ENCODE measurements around the gene MARCHF11. TPM values are rescaled to one million over a fixed set of nuclear protein-coding genes. Genes with fewer than 3 reads are reported as not detected.

MARCHF11 gene
- total RNA-seq, 1 donor from 2014 or later = not detected

- Mint-ChIP-seq H3K27ac (ENCODE audit: unreplicated experiment) (no peak overlapping the region), H3K4me3 (ENCODE audit: unreplicated experiment) (no peak overlapping the region), H3K9me3 (ENCODE audit: unreplicated experiment) (no peaks in the 10 kb centered on the region), H3K4me1 (ENCODE audit: low read depth, unreplicated experiment) (no peaks in the 10 kb centered on the region), H3K36me3 (ENCODE audit: low read depth, unreplicated experiment) (no peaks in the 10 kb centered on the region), H3K27me3 (ENCODE audit: low read depth, unreplicated experiment) (peaks cover 7% of the 10 kb centered on the region)
- FAIRE-seq (no peak), DNase-seq (ENCODE audit: low read depth) (no peak)
- Histone ChIP-seq H3K9ac (ENCODE audit: low read length) (no peak overlapping the region), H3K4me1 (ENCODE audit: insufficient read depth, low read length) (no peaks in the 10 kb centered on the region), H3K79me2 (ENCODE audit: insufficient read depth, low read length) (no peaks in the 10 kb centered on the region), H2AFZ (ENCODE audit: low read depth, low read length) (no peak overlapping the region), H3K4me2 (ENCODE audit: low read length) (no peak overlapping the region), H3K9me3 (ENCODE audit: insufficient read depth, low read depth, low read length) (no peaks in the 10 kb centered on the region), H3K4me3 (ENCODE audit: insufficient read depth, low read depth, low read length) (no peak overlapping the region), H4K20me1 (ENCODE audit: insufficient read depth, low read length) (no peaks in the 10 kb centered on the region), H3K27ac (ENCODE audit: low read depth, low read length) (no peak overlapping the region), H3K36me3 (ENCODE audit: insufficient read depth, low read length) (no peaks in the 10 kb centered on the region), H3K27me3 (ENCODE audit: insufficient read depth, low read length) (no peaks in the 10 kb centered on the region)
- TF ChIP-seq EZH2 (IDR thresholded peaks at IDR 0.05; ENCODE audit: insufficient read depth, low read length) (no peak), CTCF (IDR thresholded peaks at IDR 0.05; ENCODE audit: insufficient read depth, low read depth, low read length) (no peak)
Measured at GRCh38 chr5:16149621-16150020, 30.0 kb downstream of the MARCHF11 start.

GRCh38 chr5:16147179-16147900 is 32.3 kb downstream of the MARCHF11 start:
- H3K27ac ChIP-seq (ENCODE audit: low read depth, low read length) = no peak overlapping the region
- no peaks in the 10 kb centered on the region for H4K20me1 ChIP-seq (ENCODE audit: insufficient read depth, low read length)
- H3K4me3 ChIP-seq (ENCODE audit: insufficient read depth, low read depth, low read length) = no peak overlapping the region
- Mint-ChIP-seq H3K27ac (ENCODE audit: unreplicated experiment) (no peak overlapping the region), H3K27me3 (ENCODE audit: low read depth, unreplicated experiment) (peaks cover 7% of the 10 kb centered on the region), H3K9me3 (ENCODE audit: unreplicated experiment) (no peaks in the 10 kb centered on the region), H3K4me3 (ENCODE audit: unreplicated experiment) (no peak overlapping the region), H3K36me3 (ENCODE audit: low read depth, unreplicated experiment) (no peaks in the 10 kb centered on the region), H3K4me1 (ENCODE audit: low read depth, unreplicated experiment) (peaks cover 8% of the 10 kb centered on the region)
- FAIRE-seq = no peak
- H3K9ac ChIP-seq (ENCODE audit: low read length) = no peak overlapping the region
- H3K27me3 ChIP-seq (ENCODE audit: insufficient read depth, low read length) = no peaks in the 10 kb centered on the region
- H3K9me3 ChIP-seq (ENCODE audit: insufficient read depth, low read depth, low read length) = no peaks in the 10 kb centered on the region
- H3K36me3 ChIP-seq (ENCODE audit: insufficient read depth, low read length) = no peaks in the 10 kb centered on the region
- H3K4me1 ChIP-seq (ENCODE audit: insufficient read depth, low read length) = no peaks in the 10 kb centered on the region
- no peaks in the 10 kb centered on the region for H3K79me2 ChIP-seq (ENCODE audit: insufficient read depth, low read length)
- no peak overlapping the region for H2AFZ ChIP-seq (ENCODE audit: low read depth, low read length)
- no peak overlapping the region for H3K4me2 ChIP-seq (ENCODE audit: low read length)
- TF ChIP-seq CTCF (IDR thresholded peaks at IDR 0.05; ENCODE audit: insufficient read depth, low read depth, low read length) (no peak), EZH2 (IDR thresholded peaks at IDR 0.05; ENCODE audit: insufficient read depth, low read length) (no peak)
- no peak for DNase-seq (ENCODE audit: low read depth)

- TF ChIP-seq CTCF (IDR thresholded peaks at IDR 0.05; ENCODE audit: insufficient read depth, low read depth, low read length) = no peak
- no peak for TF ChIP-seq EZH2 (IDR thresholded peaks at IDR 0.05; ENCODE audit: insufficient read depth, low read length)
Measured at GRCh38 chr5:16144416-16144815, 35.2 kb downstream of the MARCHF11 start.

More at GRCh38 chr5:16144416-16144815, 35.2 kb downstream of the MARCHF11 start:
- Histone ChIP-seq H3K9ac (ENCODE audit: low read length) (no peak overlapping the region), H3K27me3 (ENCODE audit: insufficient read depth, low read length) (no peaks in the 10 kb centered on the region), H3K4me3 (ENCODE audit: insufficient read depth, low read depth, low read length) (no peak overlapping the region), H3K4me2 (ENCODE audit: low read length) (no peak overlapping the region), H3K4me1 (ENCODE audit: insufficient read depth, low read length) (no peaks in the 10 kb centered on the region), H2AFZ (ENCODE audit: low read depth, low read length) (no peak overlapping the region), H3K27ac (ENCODE audit: low read depth, low read length) (no peak overlapping the region), H4K20me1 (ENCODE audit: insufficient read depth, low read length) (no peaks in the 10 kb centered on the region), H3K9me3 (ENCODE audit: insufficient read depth, low read depth, low read length) (no peaks in the 10 kb centered on the region), H3K79me2 (ENCODE audit: insufficient read depth, low read length) (no peaks in the 10 kb centered on the region), H3K36me3 (ENCODE audit: insufficient read depth, low read length) (no peaks in the 10 kb centered on the region)
- no peak overlapping the region for H3K4me3 Mint-ChIP-seq (ENCODE audit: unreplicated experiment)
- H3K4me1 Mint-ChIP-seq (ENCODE audit: low read depth, unreplicated experiment) = peaks cover 16% of the 10 kb centered on the region
- DNase-seq (ENCODE audit: low read depth) = no peak
- H3K27me3 Mint-ChIP-seq (ENCODE audit: low read depth, unreplicated experiment) = peaks cover 7% of the 10 kb centered on the region
- H3K36me3 Mint-ChIP-seq (ENCODE audit: low read depth, unreplicated experiment) = no peaks in the 10 kb centered on the region
- no peak overlapping the region for H3K27ac Mint-ChIP-seq (ENCODE audit: unreplicated experiment)
- no peaks in the 10 kb centered on the region for H3K9me3 Mint-ChIP-seq (ENCODE audit: unreplicated experiment)
- FAIRE-seq = no peak

Measured in astrocyte (in vitro differentiated cells and primary cell).